ENCODE data around the gene FCMR.
"Not testable (repeated sequence)": the region's sequence is repeated elsewhere in the genome, so short reads cannot be mapped to it uniquely, and the experiment has no call there.

The FCMR gene

GRCh38 chr1:206949641-206950040 is 27.9 kb upstream of the FCMR start:
- no peak for DNase-seq

- no peak for DNase-seq
These were observed 27.5 kb upstream of the FCMR start for GRCh38 chr1:206949208-206949607.

GRCh38 chr1:206947255-206947654 is 25.5 kb upstream of the FCMR start:
- DNase-seq: no peak

GRCh38 chr1:206946261-206946660 is 24.5 kb upstream of the FCMR start, which contains the start of gene PIGR:
Gene PIGR (minus strand): TSS chr1:206946466. CDS start chr1:206940531, 5,935 bp downstream.
- DNase-seq: no peak

GRCh38 chr1:206945779-206946178 is 24.0 kb upstream of the FCMR start:
- DNase-seq: no peak

GRCh38 chr1:206944703-206945102 is 23.0 kb upstream of the FCMR start:
- DNase-seq: no peak

GRCh38 chr1:206941766-206942418 is 20.2 kb upstream of the FCMR start:
- DNase-seq: no peak

GRCh38 chr1:206940588-206940936 is 18.8 kb upstream of the FCMR start:
- DNase-seq: no peak

GRCh38 chr1:206939841-206940587 is 18.3 kb upstream of the FCMR start:
- DNase-seq: no peak

GRCh38 chr1:206939131-206939530 is 17.4 kb upstream of the FCMR start:
- DNase-seq: no peak

GRCh38 chr1:206937425-206937824 is 15.7 kb upstream of the FCMR start:
- DNase-seq: no peak

GRCh38 chr1:206935491-206936067 is 13.8 kb upstream of the FCMR start:
- peak; percentile 17 for DNase-seq

- no peak for DNase-seq
These were observed 11.7 kb upstream of the FCMR start for GRCh38 chr1:206933333-206933945.

- DNase-seq: no peak
These were observed 10.4 kb upstream of the FCMR start for GRCh38 chr1:206932177-206932576.

GRCh38 chr1:206931709-206932108 is 10.0 kb upstream of the FCMR start:
- no peak for DNase-seq

- no peak for DNase-seq
These were observed 8.6 kb upstream of the FCMR start for GRCh38 chr1:206930210-206930798.

- no peak for DNase-seq
These were observed 7.8 kb upstream of the FCMR start for GRCh38 chr1:206929524-206929923.

- DNase-seq: no peak
These were observed 4.5 kb upstream of the FCMR start for GRCh38 chr1:206926286-206926685.

GRCh38 chr1:206925106-206925736 is 3.5 kb upstream of the FCMR start:
- no peak for DNase-seq

- DNase-seq: no peak
These were observed 2.9 kb upstream of the FCMR start for GRCh38 chr1:206924592-206925105.

- DNase-seq: not testable (repeated sequence)
These were observed 2.3 kb upstream of the FCMR start for GRCh38 chr1:206923961-206924557.
